GM18508 (cell line): Measurements from ENCODE around the gene ATP10A.

Experiments
- ATAC-seq: cut with Tn5 transposase; IDR thresholded peaks from one replicate; pipeline ENCODE4 v1.9.1; 2021; ENCODE audit warnings: moderate number of reproducible peaks; ENCODE audit not compliant: insufficient read depth, unreplicated experiment

The ATP10A gene, protein sequence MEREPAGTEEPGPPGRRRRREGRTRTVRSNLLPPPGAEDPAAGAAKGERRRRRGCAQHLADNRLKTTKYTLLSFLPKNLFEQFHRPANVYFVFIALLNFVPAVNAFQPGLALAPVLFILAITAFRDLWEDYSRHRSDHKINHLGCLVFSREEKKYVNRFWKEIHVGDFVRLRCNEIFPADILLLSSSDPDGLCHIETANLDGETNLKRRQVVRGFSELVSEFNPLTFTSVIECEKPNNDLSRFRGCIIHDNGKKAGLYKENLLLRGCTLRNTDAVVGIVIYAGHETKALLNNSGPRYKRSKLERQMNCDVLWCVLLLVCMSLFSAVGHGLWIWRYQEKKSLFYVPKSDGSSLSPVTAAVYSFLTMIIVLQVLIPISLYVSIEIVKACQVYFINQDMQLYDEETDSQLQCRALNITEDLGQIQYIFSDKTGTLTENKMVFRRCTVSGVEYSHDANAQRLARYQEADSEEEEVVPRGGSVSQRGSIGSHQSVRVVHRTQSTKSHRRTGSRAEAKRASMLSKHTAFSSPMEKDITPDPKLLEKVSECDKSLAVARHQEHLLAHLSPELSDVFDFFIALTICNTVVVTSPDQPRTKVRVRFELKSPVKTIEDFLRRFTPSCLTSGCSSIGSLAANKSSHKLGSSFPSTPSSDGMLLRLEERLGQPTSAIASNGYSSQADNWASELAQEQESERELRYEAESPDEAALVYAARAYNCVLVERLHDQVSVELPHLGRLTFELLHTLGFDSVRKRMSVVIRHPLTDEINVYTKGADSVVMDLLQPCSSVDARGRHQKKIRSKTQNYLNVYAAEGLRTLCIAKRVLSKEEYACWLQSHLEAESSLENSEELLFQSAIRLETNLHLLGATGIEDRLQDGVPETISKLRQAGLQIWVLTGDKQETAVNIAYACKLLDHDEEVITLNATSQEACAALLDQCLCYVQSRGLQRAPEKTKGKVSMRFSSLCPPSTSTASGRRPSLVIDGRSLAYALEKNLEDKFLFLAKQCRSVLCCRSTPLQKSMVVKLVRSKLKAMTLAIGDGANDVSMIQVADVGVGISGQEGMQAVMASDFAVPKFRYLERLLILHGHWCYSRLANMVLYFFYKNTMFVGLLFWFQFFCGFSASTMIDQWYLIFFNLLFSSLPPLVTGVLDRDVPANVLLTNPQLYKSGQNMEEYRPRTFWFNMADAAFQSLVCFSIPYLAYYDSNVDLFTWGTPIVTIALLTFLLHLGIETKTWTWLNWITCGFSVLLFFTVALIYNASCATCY (N-terminal part only)

DNA sequence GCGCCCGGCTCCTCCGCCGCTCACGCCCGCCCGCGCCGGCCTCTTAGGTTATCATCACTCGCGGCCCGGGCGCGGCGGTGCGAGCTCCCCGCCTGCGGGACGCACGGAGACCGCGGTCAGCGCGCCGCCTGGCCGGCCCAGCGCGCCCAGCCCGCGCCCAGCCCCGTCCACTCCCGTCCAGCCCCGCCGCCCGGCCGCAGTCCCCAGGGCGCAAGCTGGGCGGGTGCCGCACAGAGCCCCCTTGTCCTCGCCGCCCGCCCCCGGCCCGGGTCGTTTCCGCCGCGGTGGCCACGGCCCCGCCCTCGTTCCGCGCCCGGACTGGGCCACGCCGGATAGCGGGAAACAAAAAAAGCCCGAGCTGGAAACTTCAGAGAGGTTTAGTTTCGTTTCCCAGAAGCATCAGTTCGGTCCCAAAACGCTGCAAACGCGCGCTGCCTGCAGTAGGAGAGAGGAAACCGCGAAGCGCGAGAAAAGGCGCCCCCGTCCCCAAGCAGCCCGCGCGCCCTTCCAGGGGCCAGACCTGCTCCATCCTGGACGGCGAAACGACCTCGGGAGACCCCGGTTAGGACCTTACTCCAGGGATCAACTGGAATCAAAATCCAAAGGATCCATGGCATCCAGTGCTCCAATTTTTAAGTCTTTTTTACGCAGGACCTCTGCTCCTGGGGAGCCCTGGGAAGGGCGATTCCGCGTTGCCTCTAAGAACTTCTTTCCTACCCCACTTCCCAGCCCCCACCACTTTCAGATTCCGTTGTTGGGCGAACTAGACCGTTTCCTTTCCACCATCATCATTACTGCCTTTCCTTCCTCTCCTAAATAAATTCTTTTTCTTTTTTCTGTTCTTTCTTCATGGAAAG, at the start of gene ATP10A:
ATP10A (minus strand) TSS at position 217 of the 857 bp plus-strand sequence. CDS start 231 bp downstream, outside the sequence.
- no peak for ATAC-seq

DNA sequence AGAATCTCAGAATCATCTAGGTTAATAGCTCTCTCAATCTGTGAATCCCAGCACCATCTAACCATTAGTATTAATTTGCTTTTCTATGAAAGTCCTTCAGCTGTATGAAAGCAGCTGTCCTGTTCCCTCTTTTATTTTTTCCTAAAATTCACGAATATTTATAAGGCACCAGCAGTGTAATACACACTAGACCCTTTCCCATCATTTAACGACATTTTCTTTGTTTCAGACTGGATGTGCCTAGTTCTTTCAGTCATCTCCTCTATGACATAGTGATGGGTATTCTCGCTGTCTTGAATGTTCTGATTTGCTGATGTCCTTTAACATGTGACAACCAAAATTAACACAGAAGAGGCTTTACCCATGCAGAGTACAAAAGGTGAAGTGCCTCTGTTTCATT, 48.9 kb upstream of the ATP10A start:
- no peak for ATAC-seq

DNA sequence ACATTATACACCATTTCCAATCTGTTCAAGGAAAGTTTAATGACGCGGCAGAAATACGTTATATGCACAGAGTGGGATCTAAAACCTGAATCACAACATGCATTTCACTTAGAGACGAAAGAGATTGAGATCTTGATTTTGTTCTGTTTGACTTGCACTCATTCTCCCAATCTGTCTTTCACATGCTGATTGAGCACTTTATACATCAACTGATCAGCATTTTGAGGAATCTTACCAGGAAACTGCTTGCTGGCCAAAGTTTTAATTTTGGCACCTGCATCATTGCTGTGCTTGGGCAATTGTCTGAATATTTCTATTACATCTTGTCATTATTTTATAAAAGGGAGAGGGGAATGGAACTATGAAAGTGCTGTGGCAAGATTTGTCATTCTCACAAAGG, 47.7 kb upstream of the ATP10A start:
- no peak for ATAC-seq

DNA sequence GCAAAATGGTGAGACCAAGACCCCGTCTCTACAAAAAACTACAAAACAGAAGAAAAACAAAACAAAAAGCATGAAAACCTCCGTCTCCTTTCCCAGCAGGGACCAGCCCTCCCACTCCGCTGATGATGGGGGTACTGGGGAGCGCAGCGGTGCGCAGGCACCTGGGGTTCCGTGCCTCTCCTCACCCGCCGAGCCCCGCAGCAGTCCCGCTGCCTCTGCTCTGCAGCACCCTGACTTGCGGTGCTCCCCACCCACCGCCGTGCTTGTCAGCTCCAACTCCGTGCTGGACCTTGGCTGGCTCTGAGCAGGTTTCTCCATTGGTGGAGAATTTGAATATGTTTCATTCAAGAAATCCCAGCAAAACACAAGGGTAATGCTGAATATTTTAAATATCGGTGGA, 46.7 kb upstream of the ATP10A start:
- no peak for ATAC-seq

DNA sequence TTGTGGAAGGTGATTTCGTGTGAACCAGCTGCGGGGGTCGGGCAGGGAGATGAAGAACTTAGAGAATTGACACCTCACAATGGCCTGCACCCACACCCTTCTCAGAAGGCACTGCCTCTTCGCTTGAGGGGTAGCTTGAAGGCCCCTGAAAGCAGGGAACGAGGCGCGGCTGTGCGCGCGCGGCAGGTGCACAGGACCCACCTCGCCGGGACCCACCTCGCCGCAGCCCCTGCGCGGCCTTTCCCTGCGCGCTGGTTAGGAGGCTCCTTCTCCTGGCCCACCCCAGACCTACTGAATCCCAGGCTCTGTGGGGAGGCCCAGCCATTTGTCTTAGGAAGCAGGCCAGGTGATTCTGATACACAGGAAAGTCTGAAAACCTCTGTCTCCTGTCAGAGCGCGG, 46.2 kb upstream of the ATP10A start:
- no peak for ATAC-seq

DNA sequence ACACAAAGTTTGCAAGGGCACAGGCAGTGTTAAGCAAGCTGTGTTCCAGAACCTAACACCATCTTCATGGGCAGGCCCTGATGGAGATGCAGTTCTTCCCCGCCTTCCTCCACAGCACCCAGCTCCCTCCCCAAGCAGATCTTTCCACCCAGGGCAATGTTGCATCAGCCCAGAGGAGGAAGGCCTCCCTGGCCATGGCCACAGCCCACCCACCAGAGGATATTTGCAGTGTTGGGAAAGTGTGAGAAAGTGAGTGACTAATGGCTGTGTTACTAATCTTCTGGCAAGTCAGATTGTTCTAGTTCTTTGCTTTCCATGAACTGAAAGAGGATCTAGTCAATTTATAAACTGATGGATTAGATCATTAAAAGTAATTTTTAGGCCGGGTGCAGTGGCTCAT, 42.0 kb upstream of the ATP10A start:
- no peak for ATAC-seq

DNA sequence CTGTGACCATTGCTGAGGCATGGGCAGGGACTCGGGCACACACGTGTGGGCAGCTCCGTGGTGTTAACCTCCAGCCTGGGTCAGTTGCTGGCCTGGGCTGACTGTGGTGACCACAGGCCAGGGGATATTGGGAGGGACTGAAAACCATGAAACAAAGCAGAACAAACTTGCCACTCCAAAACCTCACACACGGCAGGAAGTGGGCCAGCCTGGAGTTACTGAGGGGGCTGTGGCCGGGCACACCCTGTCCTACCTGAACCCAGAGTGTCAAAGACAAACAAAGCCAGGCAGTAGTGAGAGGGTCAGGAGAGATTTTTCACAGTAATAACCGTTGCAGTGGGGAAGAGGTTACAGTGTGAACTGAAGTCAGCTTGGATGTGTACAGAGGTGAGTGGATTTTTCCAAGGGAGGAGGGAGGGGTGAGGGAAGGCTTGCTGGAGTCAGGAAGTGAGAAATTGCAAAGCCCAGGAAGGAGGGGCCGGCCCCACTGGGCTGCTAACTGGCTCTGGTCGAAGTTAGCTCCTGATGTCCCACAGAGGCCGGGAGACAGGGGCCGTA, 40.0 kb upstream of the ATP10A start:
- ATAC-seq, result no peak

DNA sequence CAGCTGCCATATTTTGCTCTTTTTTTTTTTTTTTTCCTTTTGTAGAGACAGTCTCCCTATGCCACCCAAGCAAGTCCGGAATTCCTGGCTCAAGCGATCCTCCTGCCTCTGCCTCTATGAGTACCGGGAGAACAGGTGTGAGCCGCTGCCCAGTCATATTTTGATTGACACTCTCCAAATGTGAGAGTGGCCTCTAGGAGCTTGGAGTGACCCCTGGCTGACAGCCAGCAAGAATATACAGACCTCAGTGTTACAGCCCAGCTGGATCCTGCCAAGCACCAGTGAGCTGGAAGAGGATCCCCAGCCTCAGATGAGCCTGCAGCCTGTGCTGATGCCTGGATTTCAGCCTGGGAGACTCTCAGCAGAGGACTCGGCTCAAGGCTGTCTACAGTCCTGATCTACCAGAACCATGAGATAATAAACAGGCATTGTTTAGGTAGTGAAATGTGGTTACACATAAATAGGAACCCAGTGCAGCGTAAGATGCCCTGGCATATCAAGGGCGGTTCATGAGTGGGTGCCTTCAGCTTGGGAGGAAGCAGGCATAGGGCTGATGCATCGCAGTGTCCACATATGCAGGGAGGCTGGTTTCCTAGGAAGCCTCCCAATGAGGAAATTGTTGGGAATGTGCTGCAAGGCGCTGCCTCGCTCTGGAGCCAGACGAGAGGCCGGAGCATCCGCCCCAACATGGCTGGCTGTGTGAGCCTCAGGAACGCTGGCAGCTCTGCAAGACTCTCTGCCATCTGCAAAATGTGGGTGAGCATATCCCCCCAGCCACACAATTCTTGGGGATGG, 38.9 kb upstream of the ATP10A start:
- ATAC-seq, result no peak

DNA sequence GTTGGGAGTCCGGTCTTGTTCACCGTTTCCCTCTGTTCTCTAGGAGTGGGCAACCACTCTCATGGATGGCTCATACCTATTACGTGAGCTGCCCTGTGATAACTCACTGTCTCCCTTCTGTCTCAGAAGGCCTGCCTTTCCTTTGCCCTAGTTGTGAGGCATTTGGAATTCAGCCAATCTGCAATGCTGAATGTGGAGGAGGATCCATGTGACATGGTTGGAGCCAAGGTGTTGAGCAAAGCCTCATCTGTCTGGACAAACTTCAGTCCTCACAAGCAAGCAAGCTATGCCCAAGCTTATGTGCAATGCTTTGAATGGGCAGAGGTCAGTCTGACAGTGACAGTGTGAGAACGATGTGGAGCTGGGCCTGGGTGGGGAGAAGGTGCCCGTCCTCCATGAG, 37.8 kb upstream of the ATP10A start:
- ATAC-seq, result no peak

DNA sequence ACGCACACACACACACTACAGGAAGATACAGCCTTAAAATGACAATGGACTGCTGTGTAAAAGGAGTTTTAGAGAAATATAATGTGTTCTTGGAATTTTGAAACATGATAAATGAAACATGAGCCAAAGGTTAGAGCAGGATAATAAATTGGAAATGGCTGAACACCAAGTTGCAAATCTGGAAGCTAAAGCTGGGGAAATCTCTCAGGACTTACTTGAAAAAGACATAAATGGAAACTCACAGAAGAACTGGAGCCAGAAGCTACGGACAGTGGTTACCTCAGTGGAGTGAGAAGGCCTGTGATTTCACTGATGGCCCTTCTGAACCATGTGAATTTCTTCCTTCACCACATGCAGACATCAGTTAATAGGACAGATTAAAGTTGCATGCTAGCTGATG, 37.3 kb upstream of the ATP10A start:
- ATAC-seq, result no peak

DNA sequence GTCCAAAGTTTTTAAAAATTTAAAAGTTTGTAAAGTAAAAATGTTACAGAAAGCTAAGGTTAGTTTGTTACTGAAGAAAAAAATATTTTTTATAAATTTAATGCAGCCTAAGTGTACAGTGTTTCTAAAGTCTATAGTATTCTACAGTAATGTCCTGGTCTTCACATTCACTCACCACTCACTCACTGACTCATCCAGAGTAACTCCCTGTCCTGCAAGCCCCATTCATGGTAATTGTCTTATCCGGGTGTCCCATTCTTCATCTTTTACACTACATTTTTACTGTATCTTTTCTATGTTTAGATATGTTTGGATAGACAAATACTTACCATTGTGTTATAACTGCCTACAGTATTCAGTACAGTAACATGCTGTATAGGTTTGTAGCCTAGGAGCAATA, 36.7 kb upstream of the ATP10A start:
- ATAC-seq, result no peak

DNA sequence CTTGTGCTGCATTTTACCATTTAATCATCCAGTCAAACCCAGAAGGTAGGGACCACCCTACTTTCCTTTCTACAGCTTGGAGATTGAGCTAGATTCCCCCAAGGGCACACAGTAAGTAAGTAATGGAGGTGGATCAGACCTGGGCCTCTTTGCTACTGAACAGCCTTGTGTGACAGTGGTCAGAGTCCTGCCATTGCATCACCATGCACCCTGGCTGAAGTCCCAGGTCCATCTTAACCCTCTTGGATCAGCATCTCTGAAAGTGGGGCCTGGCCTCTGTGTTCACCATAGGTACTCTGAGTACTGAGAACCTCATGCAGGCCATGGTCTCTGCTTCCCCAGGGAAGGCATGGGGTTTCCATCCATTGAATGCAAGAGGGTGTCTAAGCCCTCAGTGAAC, 34.5 kb upstream of the ATP10A start:
- no peak for ATAC-seq

DNA sequence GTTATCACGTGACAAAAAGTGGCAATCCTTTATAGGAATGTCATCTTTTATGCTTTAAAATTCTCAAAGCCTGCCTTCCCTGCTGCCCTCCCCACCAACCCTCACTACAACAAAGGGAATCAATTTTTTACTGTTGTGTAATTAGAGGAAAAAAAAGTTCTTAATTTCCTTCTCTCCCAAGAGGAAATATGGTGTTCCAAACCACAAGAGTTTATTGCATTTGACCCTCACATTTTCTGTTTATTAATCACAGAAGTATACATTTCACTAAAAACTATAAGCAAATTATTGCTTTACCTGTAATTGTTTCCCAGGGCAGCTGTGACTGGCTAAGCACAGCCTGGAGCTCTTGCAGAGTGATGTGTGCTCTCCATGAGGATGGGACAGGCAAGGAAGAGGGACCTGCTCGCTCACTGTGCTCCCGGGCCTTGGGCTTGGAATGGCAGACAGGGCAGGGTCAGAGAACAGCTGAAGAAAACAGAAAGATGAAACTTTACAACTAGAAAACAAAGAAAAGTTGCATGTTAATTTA, 31.3 kb upstream of the ATP10A start:
- no peak for ATAC-seq

DNA sequence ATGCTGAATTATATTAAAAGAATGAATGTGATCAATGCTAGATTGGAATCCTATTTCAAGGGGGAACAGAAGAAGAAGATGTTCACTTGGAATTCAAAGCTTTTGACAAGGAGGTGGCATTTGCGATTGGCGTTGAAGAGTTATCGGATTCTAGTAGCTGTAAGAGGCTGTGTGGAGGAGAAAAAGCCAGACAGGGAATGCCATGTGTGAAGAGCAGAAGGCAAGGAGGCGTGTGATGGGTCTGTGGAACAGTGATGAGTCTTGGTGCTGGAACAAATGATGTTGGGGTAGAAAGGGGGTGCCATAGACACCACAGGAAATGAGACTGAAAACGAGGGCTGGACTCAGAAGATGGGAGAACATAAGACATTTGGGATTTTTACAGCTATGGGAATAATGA, 30.5 kb upstream of the ATP10A start:
- no peak for ATAC-seq

DNA sequence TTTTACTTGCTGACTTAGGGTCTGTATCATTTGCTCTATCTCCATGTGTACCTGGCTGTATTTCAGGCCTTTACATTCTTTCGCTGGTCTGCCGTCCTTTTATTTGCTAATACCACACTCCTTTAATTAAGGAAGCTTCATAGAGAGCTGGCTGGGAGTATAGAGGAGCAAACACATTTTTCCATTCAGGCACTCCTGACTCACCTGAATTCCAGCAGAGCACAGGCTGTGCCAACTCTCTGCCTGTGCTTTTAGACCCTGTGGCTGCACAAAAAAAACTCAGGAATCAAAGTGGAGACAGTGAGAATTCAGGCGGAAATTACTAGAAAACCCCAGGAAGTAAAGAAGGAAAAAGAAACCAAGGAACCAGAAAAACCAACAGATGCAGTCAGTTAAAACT, 29.0 kb upstream of the ATP10A start:
- ATAC-seq, result no peak

DNA sequence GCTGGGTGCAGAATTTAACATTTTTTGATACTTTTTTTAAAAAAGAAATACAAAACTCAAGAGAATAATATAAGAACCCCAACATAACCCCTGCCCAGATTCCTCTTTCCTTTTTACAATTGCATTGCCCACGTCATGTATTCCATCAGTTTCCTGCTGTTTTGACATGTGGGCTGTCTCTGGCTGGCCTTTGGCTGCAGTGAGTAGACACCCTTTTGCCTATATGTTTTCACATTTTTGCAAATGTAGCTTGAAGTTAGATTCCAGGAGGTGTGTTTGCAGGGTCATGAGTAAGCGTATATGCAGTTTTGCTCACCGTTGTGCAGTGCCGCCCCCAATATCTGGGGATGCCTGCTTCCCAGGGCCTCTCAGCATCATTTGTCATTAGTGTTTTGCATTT, 28.0 kb upstream of the ATP10A start:
- no peak for ATAC-seq

DNA sequence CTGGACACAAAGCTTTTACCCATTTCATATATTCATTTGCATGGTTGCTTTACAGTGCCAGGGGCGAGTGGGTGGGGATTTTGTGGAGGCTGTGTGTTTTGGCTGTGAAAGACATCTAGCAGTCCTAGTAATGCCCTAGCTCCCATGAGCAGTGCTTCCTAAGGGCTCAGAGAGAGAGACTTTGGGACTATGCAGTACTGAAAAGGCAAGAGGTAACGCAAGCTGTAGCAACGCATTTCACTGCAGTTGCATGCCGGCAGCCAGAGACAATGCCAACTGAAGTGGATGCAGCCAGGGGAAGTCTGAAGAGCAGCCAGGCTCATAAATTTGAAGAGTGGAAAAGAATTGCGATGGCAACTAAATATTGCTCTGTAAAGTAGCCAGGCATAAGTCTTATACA, 27.4 kb upstream of the ATP10A start:
- no peak for ATAC-seq

DNA sequence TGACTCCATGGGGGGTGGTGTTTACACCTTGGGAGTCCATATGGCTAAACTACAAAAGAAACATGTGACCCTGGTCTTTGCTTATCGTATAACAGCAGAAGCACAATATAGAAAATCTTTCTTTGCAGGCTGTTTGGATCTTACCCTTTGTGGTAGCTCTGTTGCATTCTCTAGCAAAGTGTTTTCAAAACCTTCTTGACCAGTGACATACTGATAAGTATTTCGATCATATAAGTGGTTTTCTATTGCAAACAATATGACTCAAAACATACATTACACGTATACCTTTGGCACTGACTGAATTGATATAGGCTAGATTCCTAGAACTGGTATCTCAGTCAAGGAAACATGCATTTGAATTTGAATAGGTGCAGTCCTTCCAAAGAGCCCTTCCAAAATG, 24.7 kb upstream of the ATP10A start:
- no peak for ATAC-seq
